Retina (tissue), 1 donor: ENCODE results near the gene ANKRD53.

ENCODE experiments used
- DNase-seq: peaks from one replicate; pipeline ENCODE4 v3.0.0-alpha.2; 2016

The ANKRD53 gene

DNA sequence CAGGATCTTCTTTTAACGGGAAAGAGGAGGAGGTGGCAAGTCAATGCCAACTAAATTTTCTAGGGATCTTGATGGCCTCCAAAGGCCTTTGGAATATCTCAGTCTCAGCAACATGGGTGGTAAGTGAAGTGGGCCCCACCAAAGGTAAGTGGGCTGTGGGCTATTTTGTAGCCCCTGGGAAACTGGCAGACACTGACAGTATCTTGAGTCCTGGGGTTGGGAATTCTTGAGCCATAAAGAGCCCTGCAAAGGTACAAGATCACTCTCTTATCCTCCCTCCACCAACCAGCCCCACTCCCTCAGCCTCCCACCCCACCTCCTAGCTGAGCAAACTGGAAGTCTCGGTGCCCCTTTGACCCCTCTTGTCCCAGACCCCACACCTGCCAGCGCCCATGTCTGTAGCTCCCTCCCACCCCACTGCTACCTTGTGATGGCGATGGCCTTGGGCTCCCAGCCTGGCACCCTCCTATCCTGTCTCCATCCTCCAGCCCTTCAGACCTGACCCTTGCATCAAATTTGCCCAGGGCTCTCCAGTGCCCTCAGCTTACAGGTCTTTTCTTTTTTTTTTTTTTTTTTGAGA lies 34.2 kb upstream of the ANKRD53 start:
- DNase-seq: no peak

DNA sequence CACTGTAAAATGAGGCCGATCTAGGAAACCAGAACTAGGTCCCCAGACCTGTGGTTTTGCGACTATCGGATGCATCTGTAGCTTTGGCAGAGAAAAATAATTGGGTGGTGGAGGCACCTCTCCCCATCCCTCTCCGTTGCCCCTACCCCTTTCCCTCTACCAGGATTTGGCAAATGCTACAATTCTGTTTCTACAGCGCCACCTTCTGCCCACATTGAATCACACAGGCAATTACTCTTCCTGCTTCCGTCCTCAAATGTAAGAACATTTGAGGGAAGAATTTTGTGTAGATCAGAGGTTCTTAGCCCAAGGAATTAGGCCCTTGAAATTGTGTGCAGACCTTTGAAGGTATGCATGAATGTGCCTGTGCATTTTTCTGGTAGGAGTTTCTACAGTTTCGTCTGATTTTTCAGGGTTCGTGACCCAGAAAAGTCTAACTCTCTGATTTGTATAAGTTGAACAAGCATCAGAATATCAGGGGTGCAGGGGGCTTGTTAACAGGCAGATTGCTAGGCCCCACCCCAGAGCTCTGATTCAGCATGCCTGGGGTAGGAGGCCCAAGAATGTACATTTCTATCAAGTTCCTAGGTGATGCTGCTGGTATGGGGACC lies 31.5 kb upstream of the ANKRD53 start:
- peak; percentile 83 for DNase-seq

GRCh38 chr2:70947556-70948184 lies 30.8 kb upstream of the ANKRD53 start:
- no peak for DNase-seq

- peak; percentile 91 for DNase-seq
These were observed 30.0 kb upstream of the ANKRD53 start for GRCh38 chr2:70948337-70949003.

DNA sequence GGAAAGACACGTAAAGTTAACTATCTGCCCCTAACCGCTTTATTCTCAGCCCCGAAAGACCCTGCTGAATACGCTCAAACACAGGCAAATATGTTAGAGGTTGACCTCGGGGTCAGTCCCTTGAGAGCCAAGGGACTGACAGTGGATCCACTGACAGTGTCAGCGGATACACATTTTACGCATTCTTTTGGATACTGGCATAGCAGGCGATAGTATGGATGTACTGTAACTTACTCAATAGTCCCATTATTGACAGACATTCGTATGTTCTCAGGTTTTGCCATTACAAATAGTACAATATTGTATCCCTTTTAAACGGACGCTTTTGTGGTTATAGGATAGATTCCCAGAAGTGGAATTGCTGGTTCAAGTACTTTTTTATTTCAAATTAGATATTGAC lies 29.3 kb upstream of the ANKRD53 start:
- DNase-seq: no peak

GRCh38 chr2:70954886-70955285 lies 23.5 kb upstream of the ANKRD53 start:
- DNase-seq: no peak

DNA sequence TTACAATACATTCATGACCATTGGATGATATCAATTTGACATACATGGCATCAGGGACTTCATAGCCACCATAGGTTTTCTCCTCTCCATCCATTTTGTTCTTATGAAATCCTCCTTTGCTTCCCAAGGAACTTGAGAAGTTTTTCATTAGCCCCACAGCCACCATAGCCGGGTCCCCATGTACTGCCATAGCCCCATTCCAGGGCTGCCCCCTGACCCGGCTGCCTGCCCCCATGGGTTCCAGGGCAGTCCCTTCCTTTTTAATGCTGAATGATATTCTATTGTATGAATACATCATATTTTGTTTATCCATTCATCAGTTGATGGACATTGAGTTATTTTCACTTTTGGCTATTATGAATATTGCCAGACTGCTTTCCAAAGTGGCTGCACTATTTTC lies 22.3 kb upstream of the ANKRD53 start:
- no peak for DNase-seq

- DNase-seq: no peak
These were observed 20.6 kb upstream of the ANKRD53 start for GRCh38 chr2:70957798-70958197.

GRCh38 chr2:70958759-70959158 lies 19.7 kb upstream of the ANKRD53 start:
- DNase-seq: no peak

DNA sequence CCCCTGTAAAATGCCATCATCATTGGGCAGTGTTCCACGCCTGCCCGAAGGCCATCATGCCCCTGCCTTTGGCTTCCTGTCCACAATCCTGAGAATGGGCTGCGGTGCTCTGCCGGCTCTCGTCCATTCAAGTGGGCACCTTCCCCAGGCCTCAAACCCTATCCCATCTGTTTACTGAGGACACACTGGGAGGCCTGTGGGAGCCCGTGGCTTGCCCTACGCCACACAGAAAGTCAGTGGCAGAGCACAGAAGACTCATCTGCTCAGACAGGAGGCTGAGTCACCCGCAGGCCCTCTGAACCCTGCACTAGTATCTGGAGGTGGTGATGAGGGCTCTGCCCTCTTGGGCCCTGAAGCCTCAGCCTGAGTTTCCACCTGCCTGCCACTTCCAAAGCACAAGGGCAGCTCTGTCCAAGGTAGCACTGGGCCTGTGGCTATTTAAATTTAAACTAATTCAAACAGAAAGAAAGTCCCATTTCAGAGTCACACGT lies 19.1 kb upstream of the ANKRD53 start:
- DNase-seq: no peak

GRCh38 chr2:70959851-70960832 lies 18.3 kb upstream of the ANKRD53 start:
- no peak for DNase-seq

GRCh38 chr2:70960833-70961647 lies 17.4 kb upstream of the ANKRD53 start:
- no peak for DNase-seq

DNA sequence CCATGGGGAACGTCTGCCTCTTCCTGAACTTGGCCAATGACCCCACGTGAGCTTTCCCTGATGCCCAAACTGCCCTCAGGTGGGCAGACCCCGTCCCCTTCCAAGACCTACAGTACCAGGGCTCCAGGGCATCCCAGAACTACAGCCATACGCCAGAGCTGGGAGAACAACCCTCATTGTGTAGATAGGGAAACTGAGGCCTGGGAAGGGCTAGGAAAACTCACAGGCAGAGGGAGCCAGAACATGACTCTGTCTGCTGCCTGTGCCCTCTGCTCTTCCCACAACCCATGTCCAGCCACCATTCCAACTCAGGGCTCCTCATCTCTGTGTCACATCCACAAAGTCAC lies 16.8 kb upstream of the ANKRD53 start:
- no peak for DNase-seq

DNA sequence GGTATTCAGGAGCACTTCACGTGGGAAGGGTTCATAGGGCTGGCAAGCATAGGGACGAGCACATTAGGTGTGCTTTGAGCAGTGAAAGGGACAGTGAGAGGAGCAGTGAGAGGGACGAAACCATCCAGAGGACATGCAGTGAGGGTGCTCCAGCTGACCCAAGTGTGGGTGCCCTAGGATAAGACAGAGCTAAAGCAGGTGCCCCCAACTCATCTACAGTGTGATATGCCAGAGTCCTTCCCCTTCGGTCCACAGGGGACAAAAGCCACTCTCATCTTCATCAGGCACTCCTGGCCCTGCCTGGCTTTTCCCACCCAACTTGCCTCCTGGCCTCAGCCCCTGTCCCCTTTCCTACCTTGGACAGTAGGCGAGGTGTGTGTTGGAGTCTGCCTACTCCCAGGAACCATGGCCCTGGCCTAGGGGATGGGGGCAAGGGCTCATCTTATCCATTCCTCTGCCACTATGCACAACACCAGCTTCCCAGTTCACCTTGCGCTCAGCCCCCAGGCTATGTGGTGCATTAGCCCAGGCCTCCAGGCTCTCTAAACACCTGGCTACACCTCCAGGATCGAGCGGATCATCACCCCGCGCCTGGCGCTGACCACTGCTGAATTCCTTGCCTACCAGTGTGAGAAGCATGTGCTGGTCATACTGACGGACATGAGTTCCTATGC lies 16.1 kb upstream of the ANKRD53 start:
- no peak for DNase-seq

DNA sequence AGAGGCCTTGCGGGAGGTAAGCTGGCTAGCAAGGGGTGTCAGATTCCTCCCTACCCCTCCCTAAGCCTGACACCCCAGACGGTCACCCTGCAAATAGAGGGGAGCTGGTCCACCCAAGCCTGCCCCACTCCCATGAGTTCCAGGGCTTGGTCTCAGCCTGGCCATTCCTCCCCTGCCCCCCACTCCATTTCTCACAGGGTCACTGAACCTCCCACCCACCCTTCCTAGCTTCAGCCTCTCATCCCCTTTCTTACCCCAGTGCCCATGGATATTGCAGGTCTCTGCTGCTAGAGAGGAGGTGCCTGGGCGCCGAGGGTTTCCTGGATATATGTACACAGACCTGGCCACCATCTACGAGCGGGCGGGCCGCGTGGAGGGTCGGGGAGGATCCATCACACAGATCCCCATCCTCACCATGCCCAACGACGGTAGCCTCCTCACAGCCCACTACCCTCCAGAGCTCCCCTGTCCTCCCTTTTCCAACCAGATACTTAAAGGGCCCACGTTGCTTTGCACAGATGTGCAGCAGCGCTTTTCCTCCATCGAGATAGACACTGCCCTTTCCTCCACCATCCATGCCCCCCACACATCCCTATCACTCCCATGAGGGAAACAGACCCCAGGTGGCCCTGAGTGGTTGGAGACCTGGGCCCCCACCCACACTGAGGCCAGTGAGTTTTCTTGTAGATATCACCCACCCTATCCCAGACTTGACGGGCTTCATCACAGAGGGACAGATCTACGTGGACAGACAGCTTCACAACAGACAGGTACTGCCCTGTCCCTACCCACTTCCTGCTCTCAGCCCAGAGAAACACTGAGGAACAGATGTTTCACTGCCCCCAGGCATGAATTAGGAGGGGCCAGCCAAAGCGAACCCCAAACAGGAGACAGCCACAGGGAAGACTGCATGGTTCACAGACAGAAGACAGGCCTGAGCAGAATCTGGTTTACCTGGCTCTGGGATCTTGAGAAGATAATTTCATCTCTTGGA lies 15.2 kb upstream of the ANKRD53 start:
- no peak for DNase-seq

- no peak for DNase-seq
These were observed 14.3 kb upstream of the ANKRD53 start for GRCh38 chr2:70964133-70964532.

- peak; percentile 72 for DNase-seq
These were observed 13.6 kb upstream of the ANKRD53 start for GRCh38 chr2:70964596-70965386.

DNA sequence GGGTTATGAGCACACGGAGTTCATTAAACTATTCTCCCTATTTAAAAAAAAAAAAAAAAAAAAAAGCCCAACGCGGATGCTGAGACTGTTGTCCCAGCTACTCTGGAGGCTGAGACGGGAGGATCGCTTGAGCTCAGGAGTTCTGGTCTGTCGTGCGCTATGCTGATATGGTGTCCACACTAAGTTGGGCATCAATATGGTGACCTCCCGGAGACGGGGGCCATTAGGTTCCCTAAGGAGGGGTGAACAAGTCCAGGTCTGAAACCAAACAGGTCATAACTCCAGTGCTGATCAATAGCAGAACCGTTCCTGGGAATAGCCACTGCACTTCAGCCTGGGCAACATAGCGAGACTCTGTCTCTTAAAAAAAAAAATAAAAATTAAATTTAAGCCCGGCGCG lies 12.9 kb upstream of the ANKRD53 start:
- DNase-seq: no peak

GRCh38 chr2:70966681-70967080 lies 11.7 kb upstream of the ANKRD53 start:
- DNase-seq: no peak
